GM21717 (cell line): ENCODE results near the gene TUBA3E.
"Not testable (repeated sequence)": the region's sequence is repeated elsewhere in the genome, so short reads cannot be mapped to it uniquely, and the experiment has no call there.

Source experiments
- ATAC-seq: cut with Tn5 transposase; IDR thresholded peaks from one replicate; pipeline ENCODE4 v1.9.1; 2021; ENCODE audit warnings: mild to moderate bottlenecking, moderate library complexity; ENCODE audit not compliant: unreplicated experiment

Gene TUBA3E

GRCh38 chr2:130192451-130192850 is 5.8 kb downstream of the TUBA3E start:
- ATAC-seq = not testable (repeated sequence)

GRCh38 chr2:130191319-130191718 is 6.9 kb downstream of the TUBA3E start:
- ATAC-seq = not testable (repeated sequence)

- no peak for ATAC-seq
Observed at GRCh38 chr2:130190237-130190636, 8.0 kb downstream of the TUBA3E start.

GRCh38 chr2:130188958-130189357 is 9.3 kb downstream of the TUBA3E start:
- ATAC-seq = not testable (repeated sequence)

GRCh38 chr2:130187859-130188792 is 10.1 kb downstream of the TUBA3E start:
- not testable (repeated sequence) for ATAC-seq

- ATAC-seq = no peak
Observed at GRCh38 chr2:130187268-130187667, 11.0 kb downstream of the TUBA3E start.

- no peak for ATAC-seq
Observed at GRCh38 chr2:130186391-130186790, 11.8 kb downstream of the TUBA3E start.

- ATAC-seq = no peak
Observed at GRCh38 chr2:130185896-130186295, 12.3 kb downstream of the TUBA3E start.

GRCh38 chr2:130185436-130185835 is 12.8 kb downstream of the TUBA3E start:
- ATAC-seq = no peak

GRCh38 chr2:130183512-130184373 is 14.5 kb downstream of the TUBA3E start:
- no peak for ATAC-seq

GRCh38 chr2:130182826-130183511 is 15.3 kb downstream of the TUBA3E start:
- ATAC-seq = not testable (repeated sequence)

- peak; percentile 87 for ATAC-seq
Observed at GRCh38 chr2:130181880-130182682, 16.2 kb downstream of the TUBA3E start, which contains the start of gene MZT2B. TSS of gene MZT2B (plus strand) at chr2:130182262. CDS start at chr2:130182283, 21 bp downstream.

GRCh38 chr2:130181325-130181879 is 16.8 kb downstream of the TUBA3E start, which contains the start of gene SMPD4:
TSS of gene SMPD4 (minus strand) at chr2:130181602. CDS start at chr2:130176592, 5,010 bp downstream.
- ATAC-seq = peak; percentile 52

GRCh38 chr2:130180404-130181324 is 17.6 kb downstream of the TUBA3E start:
- ATAC-seq = not testable (repeated sequence)

- not testable (repeated sequence) for ATAC-seq
Observed at GRCh38 chr2:130174866-130175265, 23.4 kb downstream of the TUBA3E start.

- ATAC-seq = no peak
Observed at GRCh38 chr2:130169896-130170295, 28.3 kb downstream of the TUBA3E start.

- not testable (repeated sequence) for ATAC-seq
Observed at GRCh38 chr2:130169163-130169562, 29.1 kb downstream of the TUBA3E start.

GRCh38 chr2:130166611-130167010 is 31.6 kb downstream of the TUBA3E start:
- ATAC-seq = not testable (repeated sequence)
